ENCODE data around the gene GGCT. TPM values are rescaled to one million over a fixed set of nuclear protein-coding genes. Genes with fewer than 3 reads are reported as not detected.

GGCT gene
- total and polyA plus RNA-seq, 2 of the 8 experiments (the other 6 are each of a cell fraction or from before 2014, with no cell fraction given): 50.0 to 129 TPM

DNA sequence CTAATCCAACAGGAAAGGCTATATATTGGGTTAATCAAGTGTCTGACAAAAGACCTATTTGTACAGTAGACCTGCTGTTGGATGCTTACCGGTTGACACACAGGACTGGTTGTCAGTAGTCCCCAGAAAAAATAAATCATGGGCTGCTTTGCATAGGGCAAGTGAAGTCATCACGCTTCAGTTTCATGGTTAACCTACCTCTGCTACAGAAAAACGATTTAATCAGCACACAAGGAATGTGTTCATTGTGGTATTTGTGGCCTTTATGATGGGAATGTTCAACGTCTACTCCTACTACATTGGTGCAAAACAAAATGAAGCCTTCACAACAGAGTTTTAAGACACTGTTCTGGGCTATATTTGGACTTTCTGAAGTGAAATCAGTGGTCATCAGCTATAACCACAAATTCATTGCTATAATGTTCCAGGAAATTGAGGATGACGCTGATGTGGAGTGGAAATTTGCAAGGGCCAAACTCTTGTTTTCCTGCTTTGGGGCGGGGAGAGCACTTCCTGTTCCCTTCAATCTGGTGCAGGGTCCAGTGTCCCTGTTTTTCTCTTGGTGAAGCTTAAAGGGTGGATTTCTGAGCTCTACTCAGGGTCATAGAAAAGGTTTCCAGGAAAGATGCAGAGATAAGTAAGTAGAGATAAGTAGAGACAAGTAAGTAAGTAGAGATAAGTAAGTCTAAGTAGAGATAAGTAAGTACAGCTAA, 39.3 kb upstream of the GGCT start:
- no peak overlapping the region for H2AK5ac ChIP-seq (ENCODE audit: low read depth, low read length)
- no peak overlapping the region for H3K18ac ChIP-seq (ENCODE audit: extremely low read depth, low read length)
- no peak for TF ChIP-seq SIRT6 (IDR thresholded peaks at IDR 0.05; ENCODE audit: low read length)
- TF ChIP-seq MAX (IDR thresholded peaks at IDR 0.05): no peak
- TF ChIP-seq HDAC6 (IDR thresholded peaks at IDR 0.05; ENCODE audit: low read depth, low read length): no peak
- no peak for TF ChIP-seq POLR2AphosphoS5 (IDR thresholded peaks at IDR 0.05; ENCODE audit: low read depth, low read length)
- no peak for TF ChIP-seq SAP30 (IDR thresholded peaks at IDR 0.05; ENCODE audit: insufficient read depth, insufficient replicate concordance, low read length)
- TF ChIP-seq BACH1 (IDR thresholded peaks at IDR 0.05; ENCODE audit: low read length): no peak
- TF ChIP-seq SP4 (IDR thresholded peaks at IDR 0.05; ENCODE audit: low read length): no peak
- no peak for TF ChIP-seq RFX5 (IDR thresholded peaks at IDR 0.05; ENCODE audit: borderline replicate concordance, low read depth, low read length)
- TF ChIP-seq ASH2L (IDR thresholded peaks at IDR 0.05; ENCODE audit: low read length): no peak
- no peak for TF ChIP-seq BCL11A (IDR thresholded peaks at IDR 0.05; ENCODE audit: low read depth in 2 of 2, low read length in 2 of 2)
- no peak for TF ChIP-seq SP1 (IDR thresholded peaks at IDR 0.05; ENCODE audit: low read depth, low read length)
- no peak overlapping the region for H4K8ac ChIP-seq (ENCODE audit: extremely low read depth, insufficient read depth, low read length)
- H2BK20ac ChIP-seq (ENCODE audit: low read length): no peak overlapping the region
- H3K27ac ChIP-seq (ENCODE audit: low read depth, low read length): no peak overlapping the region
- H3K9ac ChIP-seq (replicated peaks in 1 of 4; ENCODE audit: extremely low read depth in 1 of 4, low read depth in 3 of 4, low read length in 3 of 4): no peak overlapping the region
- CTCF ChIA-PET (ENCODE audit: partially characterized antibody): interaction anchor here (0.8 to 9.5 kb wide), 3 partner anchors 11 to 268 kb away, joined by 3 to 214 read pairs (median 4); no protein-coding TSS in a partner anchor
- H3K23me2 ChIP-seq (ENCODE audit: low read depth, low read length): no peaks in the 10 kb centered on the region
- no peak overlapping the region for H2BK15ac ChIP-seq (ENCODE audit: low read length)
- H2AFZ ChIP-seq (ENCODE audit: low read length): no peak overlapping the region
- no peak overlapping the region for H3K56ac ChIP-seq (replicated peaks; ENCODE audit: insufficient read length, low read depth, low read length)
- peaks cover 0 to 4% (median 0%) of the 10 kb centered on the region in 4 experiments; a peak in 2 of 7 replicates for H3K4me1 ChIP-seq (replicated peaks in 1 of 4; ENCODE audit: control insufficient read depth in 3 of 4, insufficient read depth in 4 of 4, low read length in 3 of 4)
- H3K9me3 ChIP-seq (ENCODE audit: insufficient read depth in 2 of 2, low read depth in 1 of 2, low read length in 1 of 2): no peaks in the 10 kb centered on the region
- H3K23ac ChIP-seq (ENCODE audit: insufficient read length): no peak overlapping the region
- no peaks in the 10 kb centered on the region for H3K79me2 ChIP-seq (ENCODE audit: control insufficient read depth in 1 of 2, insufficient read depth in 2 of 2, low read length in 2 of 2)
- 80% methylated on average over 6 of the region's 6 CpGs; no CpG with 5 or more reads in 1 of the 2 experiments for WGBS, 2 experiments (ENCODE audit: extremely low coverage in 1 of 2, insufficient coverage in 1 of 2, insufficient read length in 1 of 2, insufficient replicate concordance in 2 of 2, low coverage in 1 of 2, low lambda C conversion rate in 2 of 2, missing lambda C conversion rate in 1 of 2)
- no peak overlapping the region for H2BK5ac ChIP-seq (ENCODE audit: low read depth, low read length)
- H3K4ac ChIP-seq (replicated peaks; ENCODE audit: insufficient read length, low read depth, low read length): no peak overlapping the region
- no peaks in the 10 kb centered on the region for H4K20me1 ChIP-seq (replicated peaks in 1 of 2; ENCODE audit: control insufficient read depth in 1 of 2, insufficient read depth in 2 of 2, low read length in 2 of 2)
- H3K4me3 ChIP-seq (ENCODE audit: extremely low read depth in 1 of 4, insufficient read depth in 2 of 4, low read depth in 3 of 4, low read length in 4 of 4): no peak overlapping the region
- no peaks in the 10 kb centered on the region for H3K36me3 ChIP-seq (ENCODE audit: control insufficient read depth in 2 of 4, insufficient read depth in 4 of 4, low read length in 3 of 4)
- no peak overlapping the region for H3K4me2 ChIP-seq (ENCODE audit: insufficient read depth in 1 of 2, low read depth in 2 of 2, low read length in 2 of 2)
- H3K14ac ChIP-seq (ENCODE audit: insufficient read length): no peak overlapping the region
- FAIRE-seq (no peak), DNase-seq (ENCODE audit: low read depth in 1 of 2, low spot score in 2 of 2) (no peak)
- H4K91ac ChIP-seq (replicated peaks; ENCODE audit: insufficient read length, low read length): no peak overlapping the region
- H4K5ac ChIP-seq (ENCODE audit: insufficient read length, low read depth, low read length): no peak overlapping the region
- POLR2A ChIA-PET (ENCODE audit: partially characterized antibody): no interaction called here
- no peak overlapping the region for H2BK12ac ChIP-seq (ENCODE audit: low read depth, low read length)
- H3K27me3 ChIP-seq (replicated peaks in 1 of 4; ENCODE audit: control insufficient read depth in 3 of 4, extremely low read depth in 1 of 4, insufficient read depth in 3 of 4, low read length in 3 of 4): no peaks in the 10 kb centered on the region
- H3K79me1 ChIP-seq (ENCODE audit: low read depth, low read length): no peaks in the 10 kb centered on the region
- H2BK120ac ChIP-seq (replicated peaks; ENCODE audit: low read depth, low read length): no peak overlapping the region

Data from H1 (cell line).